GM23338 (cell line): ENCODE data around the gene PEPD. TPM values are rescaled to one million over a fixed set of nuclear protein-coding genes. Genes with fewer than 3 reads are reported as not detected.

Experiments used
- ATAC-seq: fragments of 200-7000 bp; cut with Tn5 transposase; 3 replicates; pipeline ENCODE4 v1.9.1; 2020
- DNase-seq: peaks from one replicate; pipeline ENCODE4 v3.0.0-alpha.2; 2015; ENCODE audit warnings: low spot score
- H2AFZ ChIP-seq: fragments of 200-600 bp; sonication (generic); 2 replicates; pipeline ENCODE4 v1.8.0; 2016; ENCODE audit warnings: antibody characterized with exemption, mild to moderate bottlenecking, moderate library complexity
- H3F3A ChIP-seq: fragments of 200-600 bp; sonication (generic); replicated peaks from 2 replicates; pipeline ENCODE4 v1.8.0; 2017; ENCODE audit warnings: antibody characterized with exemption, mixed run types, low read depth
- H3K27ac ChIP-seq: fragments of 200-600 bp; sonication (generic); 2 replicates; pipeline ENCODE4 v1.6.1; 2016; ENCODE audit warnings: low read depth
- H3K27me3 ChIP-seq: fragments of 200-600 bp; sonication (generic); 2 replicates; pipeline ENCODE4 v1.8.0; 2016; ENCODE audit warnings: mild to moderate bottlenecking, mixed run types, moderate library complexity; ENCODE audit not compliant: insufficient read depth
- H3K36me3 ChIP-seq: fragments of 200-600 bp; sonication (generic); 2 replicates; pipeline ENCODE4 v1.8.0; 2016; ENCODE audit warnings: mild to moderate bottlenecking; ENCODE audit not compliant: insufficient read depth
- H3K4me1 ChIP-seq: fragments of 200-600 bp; sonication (generic); 2 replicates; pipeline ENCODE4 v1.8.0; 2016; ENCODE audit warnings: mild to moderate bottlenecking, moderate library complexity; ENCODE audit not compliant: insufficient read depth
- H3K4me2 ChIP-seq: fragments of 200-600 bp; sonication (generic); 2 replicates; pipeline ENCODE4 v1.7.1; 2017; ENCODE audit warnings: mixed run types
- H3K4me3 ChIP-seq: fragments of 200-600 bp; sonication (generic); 2 replicates; pipeline ENCODE4 v1.6.1; 2016; ENCODE audit warnings: mixed run types
- H3K79me2 ChIP-seq: fragments of 200-600 bp; sonication (generic); replicated peaks from 2 replicates; pipeline ENCODE4 v1.8.0; 2017; ENCODE audit warnings: mild to moderate bottlenecking; ENCODE audit not compliant: insufficient read depth
- H3K9me2 ChIP-seq: fragments of 200-600 bp; sonication (generic); 2 replicates; pipeline ENCODE4 v1.8.0; 2017; ENCODE audit not compliant: insufficient read depth
- H4K20me1 ChIP-seq: fragments of 200-600 bp; sonication (generic); replicated peaks from 2 replicates; pipeline ENCODE4 v1.8.0; 2017; ENCODE audit warnings: mild to moderate bottlenecking; ENCODE audit not compliant: insufficient read depth
- H3K27ac Mint-ChIP-seq: 2 replicates; pipeline ENCODE4 v1.8.0; 2020; ENCODE audit warnings: inconsistent platforms, mild to moderate bottlenecking, moderate library complexity, mixed read lengths
- H3K27me3 Mint-ChIP-seq: 3 replicates; pipeline ENCODE4 v1.8.0; 2022; ENCODE audit warnings: low read depth, mild to moderate bottlenecking, moderate library complexity, mixed read lengths, inconsistent platforms; ENCODE audit not compliant: insufficient read depth, poor library complexity
- H3K36me3 Mint-ChIP-seq: 3 replicates; pipeline ENCODE4 v1.8.0; 2021; ENCODE audit warnings: low read depth, mild to moderate bottlenecking, inconsistent platforms, moderate library complexity, mixed read lengths
- H3K4me1 Mint-ChIP-seq: 3 replicates; pipeline ENCODE4 v1.8.0; 2020; ENCODE audit warnings: mild to moderate bottlenecking, inconsistent platforms, mixed read lengths
- H3K4me3 Mint-ChIP-seq: 3 replicates; pipeline ENCODE4 v1.8.0; 2021; ENCODE audit warnings: moderate library complexity, mild to moderate bottlenecking, inconsistent platforms, mixed read lengths
- H3K9me3 Mint-ChIP-seq: 3 replicates; pipeline ENCODE4 v1.8.0; 2020; ENCODE audit warnings: moderate library complexity, mild to moderate bottlenecking, inconsistent platforms, mixed read lengths
- CREB1 ChIP-seq: fragments of 250-450 bp; sonication (Bioruptor Pico); IDR thresholded peaks from 2 replicates; pipeline ENCODE4 v1.5.0; 2020; ENCODE audit warnings: low read depth, mild to moderate bottlenecking, moderate library complexity
- ZNF462 ChIP-seq: fragments of 250-450 bp; sonication (Bioruptor Pico); IDR thresholded peaks from 2 replicates; pipeline ENCODE4 v1.5.0; 2020; ENCODE audit warnings: mild to moderate bottlenecking, moderate library complexity
- polyA plus RNA-seq: library from polyadenylated mRNA; unstranded; fragments of >200 nt; fragmentation: Nextera tagmentation; extraction: Ambion mirVana; gene quantifications from 2 replicates; pipeline ENCODE4 v1.2.1, GENCODE V29; 2016
- total RNA-seq: library from RNA; depleted of rRNA; stranded (reverse); fragments of >200 nt; shearing (Covaris generic); gene quantifications from 2 replicates; pipeline ENCODE4 v1.2.3, GENCODE V29; 2014

Gene PEPD
- total and polyA plus RNA-seq, 2 experiments from 2014 or later, result 81.7 to 89.2 TPM

DNA sequence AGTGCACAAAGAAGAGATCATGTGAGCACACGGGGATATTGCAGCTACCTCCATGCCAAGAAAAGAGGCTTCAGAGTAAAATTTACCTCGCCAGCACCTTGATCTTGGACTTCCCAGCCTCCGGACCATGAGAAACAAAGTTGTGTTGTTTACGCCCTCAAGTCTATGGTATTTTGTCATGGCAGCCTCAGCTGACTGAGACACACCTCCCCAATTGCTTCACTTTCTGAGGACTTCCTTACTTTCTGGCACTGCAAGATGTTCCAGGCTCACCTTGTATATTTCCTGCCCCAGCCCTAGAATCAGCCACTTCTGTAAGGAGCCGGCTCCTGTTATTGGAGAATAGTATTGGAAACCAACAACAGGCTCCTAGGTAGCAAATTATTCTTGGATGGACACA lies 154.7 kb downstream of the PEPD start:
- DNase-seq (no peak), ATAC-seq (no peak)
- Histone ChIP-seq H3K36me3 (no peaks in the 10 kb centered on the region), H3F3A (no peaks in the 10 kb centered on the region), H2AFZ (no peak overlapping the region), H3K27ac (no peak overlapping the region), H3K4me1 (no peaks in the 10 kb centered on the region), H3K79me2 (no peaks in the 10 kb centered on the region), H3K4me3 (no peak overlapping the region), H3K9me2 (no peaks in the 10 kb centered on the region), H3K4me2 (no peak overlapping the region), H4K20me1 (no peaks in the 10 kb centered on the region), H3K27me3 (no peaks in the 10 kb centered on the region)
- no peak overlapping the region for H3K27ac Mint-ChIP-seq
- no peak for TF ChIP-seq ZNF462 (CRISPR knock-in tag)
- H3K36me3 Mint-ChIP-seq, result no peaks in the 10 kb centered on the region
- peaks cover 2% of the 10 kb centered on the region for H3K27me3 Mint-ChIP-seq
- no peaks in the 10 kb centered on the region for H3K9me3 Mint-ChIP-seq
- H3K4me3 Mint-ChIP-seq, result no peak overlapping the region
- H3K4me1 Mint-ChIP-seq, result no peaks in the 10 kb centered on the region

GRCh38 chr19:33366127-33366526 lies 155.5 kb downstream of the PEPD start:
- Histone ChIP-seq H3K27ac (no peak overlapping the region), H4K20me1 (no peaks in the 10 kb centered on the region), H3K4me3 (no peak overlapping the region), H3F3A (no peaks in the 10 kb centered on the region), H3K27me3 (no peaks in the 10 kb centered on the region), H3K9me2 (no peaks in the 10 kb centered on the region), H2AFZ (no peak overlapping the region), H3K79me2 (no peaks in the 10 kb centered on the region), H3K36me3 (no peaks in the 10 kb centered on the region), H3K4me2 (no peak overlapping the region), H3K4me1 (no peaks in the 10 kb centered on the region)
- Mint-ChIP-seq H3K36me3 (no peaks in the 10 kb centered on the region), H3K4me1 (no peaks in the 10 kb centered on the region), H3K27ac (no peak overlapping the region), H3K4me3 (no peak overlapping the region), H3K9me3 (no peaks in the 10 kb centered on the region), H3K27me3 (peaks cover 2% of the 10 kb centered on the region)
- no peak for ATAC-seq
- no peak for TF ChIP-seq CREB1 (CRISPR knock-in tag)
- no peak for DNase-seq
